K562 (cell line): Measurements from ENCODE around the gene ARHGAP22. TPM values are rescaled to one million over a fixed set of nuclear protein-coding genes. Genes with fewer than 3 reads are reported as not detected.
A peak's percentile ranks its signal among the peaks of the same experiment; 100 is the strongest.

Experiments used
- CSDE1 ChIP-seq, 2 experiments: fragments of 450-650 bp; IDR thresholded peaks; 2 replicates each; pipeline ENCODE4 v1.6.1; 2016; ENCODE audit warnings: mild to moderate bottlenecking in 1 of 2
- DNMT1 ChIP-seq: fragments of 450-650 bp; IDR thresholded peaks from 2 replicates; pipeline ENCODE4 v1.6.1; 2016; ENCODE audit warnings: antibody characterized with exemption, mild to moderate bottlenecking
- GATAD2A ChIP-seq: fragments of 450-650 bp; IDR thresholded peaks from 2 replicates; pipeline ENCODE4 v1.6.1; 2017
- HLTF ChIP-seq: fragments of 450-650 bp; IDR thresholded peaks from 2 replicates; pipeline ENCODE4 v1.6.1; 2016
- PHB ChIP-seq: fragments of 250-450 bp; sonication (Bioruptor Pico); IDR thresholded peaks from 2 replicates; pipeline ENCODE4 v1.5.0; 2021
- SAFB2 ChIP-seq: fragments of 200-400 bp; formaldehyde crosslinking; IDR thresholded peaks from 2 replicates; pipeline ENCODE4 v1.6.1; 2018; ENCODE audit warnings: borderline replicate concordance, low read length, low read depth, moderate library complexity; ENCODE audit not compliant: severe bottlenecking
- SMAD2 ChIP-seq: fragments of 150-350 bp; IDR thresholded peaks from 2 replicates; pipeline ENCODE4 v1.6.1; 2014; ENCODE audit warnings: low read depth, mild to moderate bottlenecking, low read length
- SREBF1 ChIP-seq: fragments of 150-350 bp; IDR thresholded peaks from 2 replicates; pipeline ENCODE4 v1.6.1; 2014; ENCODE audit warnings: antibody characterized with exemption, low read depth, low read length, borderline replicate concordance
- TEAD4 ChIP-seq, 2 experiments: sonication (generic) in 1 of 2; formaldehyde crosslinking in 1 of 2; IDR thresholded peaks; 2 replicates each; pipeline versions ENCODE4 v1.6.1 to v1.8.0; 2012 to 2022; ENCODE audit warnings: borderline replicate concordance in 1 of 2, inconsistent platforms in 1 of 2, low read length in 1 of 2, mild to moderate bottlenecking in 1 of 2, missing genetic modification reagents in 1 of 2
- ZNF23 ChIP-seq: fragments of 250-450 bp; sonication (Bioruptor Pico); IDR thresholded peaks from 2 replicates; pipeline ENCODE4 v1.4.0; 2020; ENCODE audit warnings: mild to moderate bottlenecking
- ZNF551 ChIP-seq: fragments of 250-450 bp; sonication (Bioruptor Pico); IDR thresholded peaks from 2 replicates; pipeline ENCODE4 v1.5.0; 2021; ENCODE audit warnings: mild to moderate bottlenecking, moderate library complexity
- ZNF668 ChIP-seq: fragments of 250-450 bp; sonication (Bioruptor Pico); IDR thresholded peaks from 2 replicates; pipeline ENCODE4 v1.8.0; 2022; ENCODE audit warnings: mild to moderate bottlenecking, inconsistent platforms
- ZSCAN29 ChIP-seq: fragments of 450-650 bp; IDR thresholded peaks from 2 replicates; pipeline ENCODE4 v1.6.1; 2017
- polyA plus RNA-seq, 8 experiments: library from polyadenylated mRNA; depleted of rRNA in 4 of 8; stranded (reverse) in 5 of 8; unstranded in 3 of 8; fragments of >200 nt; fragmentation: Nextera tagmentation in 2 of 8; fragmentation: Illumina TruSeq in 1 of 8; extraction: Ambion mirVana in 2 of 8; extraction: Trizol in 1 of 8; gene quantifications; 2 replicates each; pipeline versions ENCODE4 v1.2.1 to v1.2.3, GENCODE V29; 2011 to 2014; ENCODE audit warnings: inconsistent platforms in 1 of 8, missing spikeins in 1 of 8
- total RNA-seq, 7 experiments: library from RNA; depleted of rRNA in 6 of 7; stranded (reverse); fragments of >200 nt in 6 of 7; fragmentation: Illumina TruSeq in 2 of 7; extraction: Trizol in 2 of 7; gene quantifications; 2 replicates each; pipeline versions ENCODE4 v1.2.1 to v1.2.3, GENCODE V29; 2011 to 2021; ENCODE audit warnings: low replicate concordance in 1 of 7
- TF ChIP-seq, protein P1 (sequence below): fragments of 200-400 bp; formaldehyde crosslinking; IDR thresholded peaks from 2 replicates; pipeline ENCODE4 v1.6.1; 2017; ENCODE audit warnings: mild to moderate bottlenecking, low read depth, low read length, moderate library complexity
- TF ChIP-seq, protein P2 (sequence below), 2 experiments: fragments of 450-650 bp in 1 of 2; sonication (generic) in 1 of 2; formaldehyde crosslinking in 1 of 2; IDR thresholded peaks in 1 of 2; conservative IDR thresholded peaks in 1 of 2; 2 replicates each; pipeline versions ENCODE4 v1.6.1 to v1.8.1; 2016 to 2023; ENCODE audit warnings: mild to moderate bottlenecking in 2 of 2, moderate library complexity in 2 of 2, inconsistent platforms in 1 of 2, missing genetic modification reagents in 1 of 2
- TF ChIP-seq, protein P3 (sequence below): fragments of 450-650 bp; IDR thresholded peaks from one replicate; pipeline ENCODE4 v1.6.1; 2018; ENCODE audit warnings: mild to moderate bottlenecking, moderate library complexity; ENCODE audit not compliant: partially characterized antibody
- TF ChIP-seq, protein P4 (sequence below): fragments of 450-650 bp; IDR thresholded peaks from 2 replicates; pipeline ENCODE4 v1.7.0; 2016; ENCODE audit warnings: borderline replicate concordance
- TF ChIP-seq, protein P5 (sequence below): fragments of 450-650 bp; conservative IDR thresholded peaks from 2 replicates; pipeline ENCODE4 v1.6.1; 2016; ENCODE audit warnings: missing genetic modification characterization, low read depth, mild to moderate bottlenecking, control low read depth, missing compliant biosample characterization

The ARHGAP22 gene
- total and polyA plus RNA-seq, 9 of the 15 experiments (the other 6 are each of a cell fraction or from before 2014, with no cell fraction given): 1.3 to 28.1 (median 12.7) TPM

DNA sequence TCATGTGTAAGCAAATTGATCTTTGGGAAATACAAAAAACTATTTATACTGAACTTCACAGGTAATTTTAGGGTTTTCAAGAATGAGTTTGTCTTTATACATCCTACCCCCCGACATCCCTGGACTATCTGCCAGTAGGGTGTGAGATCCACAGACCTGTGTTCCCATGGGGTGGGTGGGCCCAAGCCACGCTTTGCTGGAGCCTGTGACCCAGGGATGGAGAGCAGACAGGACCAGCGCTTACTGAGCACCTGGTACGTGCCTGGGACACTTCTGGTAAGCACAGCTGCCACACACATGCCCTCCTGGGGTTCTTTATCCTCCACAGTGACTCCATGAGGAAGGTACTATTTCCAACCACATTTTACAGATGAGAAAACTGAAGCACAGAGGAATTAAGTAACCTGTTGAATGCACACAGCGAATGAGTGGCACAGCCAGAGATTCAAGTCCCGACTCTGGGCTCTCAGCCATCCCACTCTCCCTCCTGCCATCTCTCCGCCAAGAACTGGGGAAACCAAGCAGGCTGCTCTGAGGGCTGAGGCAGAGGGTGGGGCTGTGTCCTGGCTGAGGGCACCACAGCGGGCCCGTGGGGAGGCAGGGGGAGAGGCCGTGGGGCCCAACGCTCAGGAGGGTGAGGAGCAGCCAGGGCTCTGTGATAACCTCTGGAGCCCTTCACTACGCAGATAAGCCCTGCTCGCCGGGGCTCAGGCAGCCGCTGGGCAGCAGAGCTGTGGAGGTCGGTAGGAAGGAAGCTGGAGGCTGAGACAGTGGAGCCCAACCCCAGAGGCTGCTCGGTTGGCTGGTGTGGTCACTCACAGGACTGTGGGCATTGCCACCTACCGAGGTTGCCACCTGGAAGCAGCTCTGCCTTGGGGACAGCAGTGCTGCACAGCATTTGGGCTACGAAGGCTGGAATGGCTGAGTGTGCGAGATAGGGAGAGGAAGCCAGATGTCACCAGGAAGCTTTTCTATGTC is 124.2 kb downstream of the ARHGAP22 start (continued):
- TF ChIP-seq, protein P1, sequence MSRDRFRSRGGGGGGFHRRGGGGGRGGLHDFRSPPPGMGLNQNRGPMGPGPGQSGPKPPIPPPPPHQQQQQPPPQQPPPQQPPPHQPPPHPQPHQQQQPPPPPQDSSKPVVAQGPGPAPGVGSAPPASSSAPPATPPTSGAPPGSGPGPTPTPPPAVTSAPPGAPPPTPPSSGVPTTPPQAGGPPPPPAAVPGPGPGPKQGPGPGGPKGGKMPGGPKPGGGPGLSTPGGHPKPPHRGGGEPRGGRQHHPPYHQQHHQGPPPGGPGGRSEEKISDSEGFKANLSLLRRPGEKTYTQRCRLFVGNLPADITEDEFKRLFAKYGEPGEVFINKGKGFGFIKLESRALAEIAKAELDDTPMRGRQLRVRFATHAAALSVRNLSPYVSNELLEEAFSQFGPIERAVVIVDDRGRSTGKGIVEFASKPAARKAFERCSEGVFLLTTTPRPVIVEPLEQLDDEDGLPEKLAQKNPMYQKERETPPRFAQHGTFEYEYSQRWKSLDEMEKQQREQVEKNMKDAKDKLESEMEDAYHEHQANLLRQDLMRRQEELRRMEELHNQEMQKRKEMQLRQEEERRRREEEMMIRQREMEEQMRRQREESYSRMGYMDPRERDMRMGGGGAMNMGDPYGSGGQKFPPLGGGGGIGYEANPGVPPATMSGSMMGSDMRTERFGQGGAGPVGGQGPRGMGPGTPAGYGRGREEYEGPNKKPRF: no peak
- TF ChIP-seq HLTF (no peak), CSDE1 (IDR thresholded peaks at IDR 0.05) (no peak), GATAD2A (peak; percentile 87; the same call in 1 of the 2 replicates), ZNF551 (no peak), ZSCAN29 (no peak), SREBF1 (no peak), DNMT1 (no peak), ZNF23 (CRISPR knock-in tag) (peak; percentile 36; the same call in 1 of the 2 replicates), SAFB2 (no peak), ZNF668 (peak; percentile 75; the same call in 1 of the 2 replicates), SMAD2 (no peak), TEAD4 (IDR thresholded peaks at IDR 0.05; ENCODE audit: low read length) (no peak; the same call in 1 of the 2 replicates), TEAD4 (CRISPR knock-in tag; IDR thresholded peaks at IDR 0.05; ENCODE audit: borderline replicate concordance) (no peak), PHB (CRISPR knock-in tag) (no peak)
- TF ChIP-seq, protein P2, sequence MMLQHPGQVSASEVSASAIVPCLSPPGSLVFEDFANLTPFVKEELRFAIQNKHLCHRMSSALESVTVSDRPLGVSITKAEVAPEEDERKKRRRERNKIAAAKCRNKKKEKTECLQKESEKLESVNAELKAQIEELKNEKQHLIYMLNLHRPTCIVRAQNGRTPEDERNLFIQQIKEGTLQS (IDR thresholded peaks at IDR 0.05): no peak
- TF ChIP-seq, protein P2 (CRISPR knock-in tag; conservative IDR thresholded peaks at IDR 0.05): peak; percentile 42; the same call in 1 of the 2 replicates
- TF ChIP-seq, protein P3, sequence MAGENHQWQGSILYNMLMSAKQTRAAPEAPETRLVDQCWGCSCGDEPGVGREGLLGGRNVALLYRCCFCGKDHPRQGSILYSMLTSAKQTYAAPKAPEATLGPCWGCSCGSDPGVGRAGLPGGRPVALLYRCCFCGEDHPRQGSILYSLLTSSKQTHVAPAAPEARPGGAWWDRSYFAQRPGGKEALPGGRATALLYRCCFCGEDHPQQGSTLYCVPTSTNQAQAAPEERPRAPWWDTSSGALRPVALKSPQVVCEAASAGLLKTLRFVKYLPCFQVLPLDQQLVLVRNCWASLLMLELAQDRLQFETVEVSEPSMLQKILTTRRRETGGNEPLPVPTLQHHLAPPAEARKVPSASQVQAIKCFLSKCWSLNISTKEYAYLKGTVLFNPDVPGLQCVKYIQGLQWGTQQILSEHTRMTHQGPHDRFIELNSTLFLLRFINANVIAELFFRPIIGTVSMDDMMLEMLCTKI: no peak
- TF ChIP-seq, protein P4, sequence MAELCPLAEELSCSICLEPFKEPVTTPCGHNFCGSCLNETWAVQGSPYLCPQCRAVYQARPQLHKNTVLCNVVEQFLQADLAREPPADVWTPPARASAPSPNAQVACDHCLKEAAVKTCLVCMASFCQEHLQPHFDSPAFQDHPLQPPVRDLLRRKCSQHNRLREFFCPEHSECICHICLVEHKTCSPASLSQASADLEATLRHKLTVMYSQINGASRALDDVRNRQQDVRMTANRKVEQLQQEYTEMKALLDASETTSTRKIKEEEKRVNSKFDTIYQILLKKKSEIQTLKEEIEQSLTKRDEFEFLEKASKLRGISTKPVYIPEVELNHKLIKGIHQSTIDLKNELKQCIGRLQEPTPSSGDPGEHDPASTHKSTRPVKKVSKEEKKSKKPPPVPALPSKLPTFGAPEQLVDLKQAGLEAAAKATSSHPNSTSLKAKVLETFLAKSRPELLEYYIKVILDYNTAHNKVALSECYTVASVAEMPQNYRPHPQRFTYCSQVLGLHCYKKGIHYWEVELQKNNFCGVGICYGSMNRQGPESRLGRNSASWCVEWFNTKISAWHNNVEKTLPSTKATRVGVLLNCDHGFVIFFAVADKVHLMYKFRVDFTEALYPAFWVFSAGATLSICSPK: no peak
- TF ChIP-seq, protein P5, sequence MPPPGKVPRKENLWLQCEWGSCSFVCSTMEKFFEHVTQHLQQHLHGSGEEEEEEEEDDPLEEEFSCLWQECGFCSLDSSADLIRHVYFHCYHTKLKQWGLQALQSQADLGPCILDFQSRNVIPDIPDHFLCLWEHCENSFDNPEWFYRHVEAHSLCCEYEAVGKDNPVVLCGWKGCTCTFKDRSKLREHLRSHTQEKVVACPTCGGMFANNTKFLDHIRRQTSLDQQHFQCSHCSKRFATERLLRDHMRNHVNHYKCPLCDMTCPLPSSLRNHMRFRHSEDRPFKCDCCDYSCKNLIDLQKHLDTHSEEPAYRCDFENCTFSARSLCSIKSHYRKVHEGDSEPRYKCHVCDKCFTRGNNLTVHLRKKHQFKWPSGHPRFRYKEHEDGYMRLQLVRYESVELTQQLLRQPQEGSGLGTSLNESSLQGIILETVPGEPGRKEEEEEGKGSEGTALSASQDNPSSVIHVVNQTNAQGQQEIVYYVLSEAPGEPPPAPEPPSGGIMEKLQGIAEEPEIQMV (tag): no peak
